NOMO-1 (cell line): ENCODE data around the gene TTLL9.

ENCODE experiments used
- DNase-seq, 2 experiments: peaks; one replicate each; lab custom pipeline; 2025; ENCODE audit not compliant: unreplicated experiment in 2 of 2; lab: John Stamatoyannopoulos, UW

Gene TTLL9

DNA sequence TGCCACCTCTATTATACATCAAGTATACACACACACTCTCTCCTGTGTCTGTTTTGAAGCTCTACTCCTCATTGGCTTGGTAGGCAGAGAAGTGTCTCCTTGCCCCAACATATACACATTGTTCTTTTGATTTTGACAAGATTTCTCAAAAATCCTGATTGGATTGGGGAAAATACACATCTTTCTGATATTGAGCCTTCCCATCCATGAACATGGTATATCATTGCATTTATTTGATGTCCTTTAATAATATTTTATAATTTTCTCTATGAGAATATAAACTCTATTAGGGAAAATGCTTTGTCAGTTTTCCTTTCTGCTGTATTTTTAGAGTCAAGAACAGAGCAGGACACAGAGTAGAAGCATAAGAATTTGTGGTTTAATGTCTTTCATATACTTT, 7.2 kb downstream of the TTLL9 start:
- no peak for DNase-seq

DNA sequence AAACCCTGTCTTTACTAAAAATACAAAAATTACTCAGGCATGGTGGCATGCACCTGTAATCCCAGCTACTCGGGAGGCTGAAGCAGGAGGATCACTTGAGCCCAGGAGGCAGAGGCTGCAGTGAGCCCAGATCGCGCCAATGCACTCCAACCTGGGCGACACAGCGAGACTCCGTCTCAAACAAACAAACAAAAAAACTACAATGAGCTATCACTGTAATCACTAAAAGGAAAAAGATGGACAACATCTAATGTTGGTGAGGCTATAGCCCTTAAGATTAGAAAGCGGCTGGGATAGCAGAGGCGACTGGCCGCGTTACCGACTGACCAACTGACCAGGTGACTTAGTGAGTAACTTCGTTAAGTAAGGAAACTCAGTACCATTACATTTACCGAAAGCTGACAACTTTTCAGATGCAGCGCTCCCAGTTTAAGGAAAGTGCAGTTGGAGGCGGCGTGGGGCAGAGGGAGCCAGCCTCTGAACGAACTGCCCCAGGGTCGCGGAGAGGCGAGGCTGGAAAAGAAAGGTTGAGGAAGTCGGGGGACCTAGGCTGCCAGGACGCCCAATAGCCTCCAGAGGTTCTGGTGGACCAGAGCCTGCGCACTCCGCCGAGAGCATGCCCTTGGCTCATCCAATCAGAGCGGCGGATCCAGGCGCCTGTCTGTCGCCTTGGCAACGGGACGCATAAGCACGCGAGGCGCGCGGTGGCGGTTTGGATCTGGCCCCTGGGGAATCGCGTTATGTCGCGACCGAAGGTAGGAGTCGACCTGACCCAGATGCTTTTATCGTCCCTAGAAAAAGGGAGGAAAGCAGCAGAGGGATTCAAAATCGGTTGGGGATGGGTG, 8.9 kb downstream of the TTLL9 start:
- DNase-seq, result peak; percentile 77 to 87

DNA sequence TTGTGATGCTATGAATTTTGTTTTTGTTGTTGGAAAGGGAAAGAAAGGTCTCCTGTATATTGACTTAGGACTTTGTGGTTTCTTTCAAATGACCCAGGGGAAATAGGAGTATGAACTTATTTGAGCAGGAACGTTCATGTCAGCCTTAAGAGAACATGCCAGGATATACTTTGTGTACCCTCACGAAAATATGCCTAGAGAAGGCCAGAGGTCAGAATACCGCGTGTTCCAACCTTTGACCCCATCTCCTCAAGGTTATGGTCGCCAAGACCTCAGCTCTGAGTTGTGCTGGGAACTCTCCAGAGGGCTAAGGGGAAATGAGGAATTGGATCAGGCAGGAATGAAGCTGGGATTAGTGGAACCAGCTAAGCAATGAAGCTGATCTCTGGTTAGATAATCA, 11.5 kb downstream of the TTLL9 start:
- no peak for DNase-seq

DNA sequence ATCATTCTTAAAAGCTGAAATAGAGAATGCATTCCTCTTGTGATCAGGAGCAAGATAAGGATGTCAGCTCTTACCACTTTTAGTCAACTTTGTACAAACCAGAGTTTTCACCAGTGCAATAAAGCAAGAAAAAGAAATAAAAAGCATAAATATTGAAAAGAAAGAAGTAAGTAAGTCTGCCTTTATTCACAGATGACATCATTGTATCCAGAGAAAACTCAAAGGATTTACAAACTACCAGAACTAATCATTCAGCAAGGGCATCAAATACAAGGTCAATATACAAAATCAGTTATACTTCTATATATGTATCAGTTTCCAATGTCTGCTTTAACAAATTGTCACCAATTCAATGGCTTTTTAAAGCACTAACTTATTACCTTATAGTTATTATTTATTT, 13.4 kb downstream of the TTLL9 start:
- no peak for DNase-seq

DNA sequence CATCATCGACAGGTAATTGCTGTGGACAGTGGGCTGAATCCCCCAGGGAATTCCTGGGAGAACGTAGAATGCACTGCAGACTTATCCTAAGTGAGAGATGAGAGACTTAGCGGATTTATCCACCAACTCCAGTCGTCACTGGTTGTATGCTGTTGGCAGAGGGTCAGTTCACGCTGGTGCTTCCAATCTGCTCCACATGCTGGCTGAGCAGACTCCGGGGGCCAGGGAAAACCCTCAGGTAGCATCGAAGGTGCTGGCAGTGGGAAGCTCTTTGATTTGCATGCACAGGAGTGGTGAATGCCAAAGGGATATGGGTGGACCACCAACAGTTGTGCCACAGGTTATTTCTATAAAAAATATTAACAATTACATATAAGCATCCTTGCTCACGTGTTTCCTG, 20.2 kb downstream of the TTLL9 start:
- no peak for DNase-seq

DNA sequence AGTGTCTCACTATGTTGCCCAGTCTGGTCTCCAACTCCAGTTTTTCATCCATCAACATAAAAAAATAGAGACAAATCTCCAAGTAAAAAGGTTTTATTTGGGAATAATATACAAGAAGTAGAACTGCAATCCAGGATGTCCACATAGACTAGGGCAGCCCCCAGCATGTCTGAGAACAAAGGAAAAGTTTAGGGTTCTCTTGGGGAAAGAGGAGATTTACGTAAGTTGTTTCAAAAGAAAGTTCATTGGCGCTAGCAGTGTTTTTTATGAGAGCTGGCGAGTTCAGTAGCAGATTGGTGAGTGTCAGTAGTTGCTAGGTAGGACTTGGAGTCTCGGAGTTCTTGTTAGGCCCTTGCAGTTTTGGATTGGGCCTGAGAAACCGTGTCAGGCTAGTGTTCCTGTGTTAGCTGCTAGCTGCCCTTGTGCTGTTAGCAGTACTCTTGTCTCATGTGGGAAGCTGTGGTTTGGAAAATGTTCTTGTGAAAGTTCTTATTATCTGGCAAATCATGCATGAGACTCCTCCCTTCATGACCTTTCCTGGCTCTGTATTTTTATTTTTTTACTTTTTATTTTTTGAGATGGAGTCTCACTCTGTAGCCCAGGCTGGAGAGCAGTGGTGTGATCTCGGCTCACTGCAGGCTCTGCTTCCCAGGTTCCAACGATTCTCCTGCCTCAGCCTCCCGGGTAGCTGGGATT, 24.7 kb downstream of the TTLL9 start:
- DNase-seq, result peak; percentile 89 to 91

DNA sequence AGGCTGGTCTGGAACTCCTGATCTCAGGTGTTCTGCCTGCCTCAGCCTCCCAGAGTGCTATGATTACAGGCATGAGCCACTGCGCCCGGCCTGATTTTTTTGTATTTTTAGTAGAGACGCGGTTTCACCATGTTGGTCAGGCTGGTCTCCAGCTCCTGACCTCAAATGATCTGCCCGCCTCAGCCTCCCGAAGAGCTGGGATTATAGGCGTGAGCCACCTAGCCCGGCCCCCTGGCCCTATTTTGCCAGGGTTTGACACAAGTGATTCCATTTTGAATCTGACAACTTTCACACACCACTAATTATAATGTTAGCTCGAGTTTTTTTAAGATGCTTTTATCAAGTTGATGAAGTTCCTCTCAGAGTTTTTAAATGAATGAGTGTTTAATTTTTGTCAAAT, 25.6 kb downstream of the TTLL9 start:
- DNase-seq, result no peak

DNA sequence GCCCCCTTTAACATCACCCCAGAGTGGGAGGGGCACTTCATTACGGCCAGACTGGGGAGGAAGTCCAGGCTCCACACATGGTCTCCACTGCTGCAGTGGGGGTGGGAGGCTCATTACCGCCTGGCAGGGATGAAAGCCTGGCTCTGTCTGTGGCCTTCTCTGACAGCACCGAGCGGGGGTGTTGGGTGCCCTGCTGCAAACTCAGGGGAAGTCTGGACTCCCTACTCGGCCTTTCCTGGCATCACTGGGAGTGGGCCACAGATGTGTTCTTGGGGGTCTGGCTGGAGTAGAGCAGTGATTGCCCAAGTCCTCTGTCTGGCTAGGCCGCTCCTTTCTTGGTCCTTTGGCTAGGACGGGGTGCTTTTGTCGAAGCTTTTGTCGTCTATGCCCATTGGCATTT, 27.1 kb downstream of the TTLL9 start:
- DNase-seq, result no peak

DNA sequence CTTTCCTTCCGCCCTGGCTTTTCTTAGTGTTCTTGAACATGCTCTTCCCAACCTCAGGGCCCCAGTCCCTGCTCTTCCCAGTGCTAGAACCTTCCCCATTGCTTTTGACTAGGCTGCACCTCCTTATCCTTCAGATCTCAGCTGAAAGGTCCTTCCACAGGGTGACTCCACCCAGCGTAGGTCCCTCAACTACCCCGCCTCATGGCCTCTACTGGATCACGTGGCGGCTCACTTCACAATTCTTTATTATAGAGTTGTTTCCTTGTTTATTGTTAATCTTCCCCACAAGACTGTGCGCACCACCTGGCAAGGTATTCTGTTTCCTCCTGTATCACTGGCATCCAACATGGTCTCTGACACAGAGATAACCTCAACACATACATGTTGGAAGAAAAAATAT, 31.2 kb downstream of the TTLL9 start:
- no peak for DNase-seq

DNA sequence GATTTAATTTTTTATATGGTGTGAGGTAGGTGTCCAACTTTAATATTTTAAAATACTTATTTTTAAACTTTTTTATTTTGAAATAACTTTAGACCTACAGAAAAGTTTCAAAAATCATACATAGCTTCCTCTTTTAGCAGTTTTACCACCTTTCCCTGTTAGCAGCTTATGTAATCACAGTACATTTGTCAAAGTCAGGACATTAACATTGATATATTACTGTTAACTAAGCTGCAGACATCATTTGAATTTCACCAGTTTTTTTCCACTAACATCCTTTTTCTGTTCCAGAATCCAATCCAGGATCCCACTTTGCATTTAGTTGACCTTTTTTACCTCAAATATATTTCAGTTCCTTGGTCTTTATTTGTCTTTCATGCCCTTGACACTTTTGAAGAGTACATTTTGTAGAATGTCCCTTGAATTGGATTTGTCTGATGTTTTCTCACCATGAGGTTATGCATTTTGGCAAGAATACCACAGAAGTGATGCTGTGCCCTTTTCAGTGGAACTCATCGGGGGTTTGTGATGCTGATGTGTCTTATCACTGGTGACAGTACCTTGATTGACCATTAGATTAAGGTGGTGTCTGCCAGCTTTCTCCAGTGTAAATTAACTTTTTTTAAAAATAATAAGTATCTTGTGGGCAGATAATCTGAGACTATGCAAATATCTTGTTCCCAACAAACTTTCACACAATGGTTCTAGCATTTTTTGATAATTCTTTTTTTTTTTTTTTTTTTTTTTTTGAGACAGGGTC, 33.4 kb downstream of the TTLL9 start:
- peak; percentile 47 to 86 for DNase-seq

DNA sequence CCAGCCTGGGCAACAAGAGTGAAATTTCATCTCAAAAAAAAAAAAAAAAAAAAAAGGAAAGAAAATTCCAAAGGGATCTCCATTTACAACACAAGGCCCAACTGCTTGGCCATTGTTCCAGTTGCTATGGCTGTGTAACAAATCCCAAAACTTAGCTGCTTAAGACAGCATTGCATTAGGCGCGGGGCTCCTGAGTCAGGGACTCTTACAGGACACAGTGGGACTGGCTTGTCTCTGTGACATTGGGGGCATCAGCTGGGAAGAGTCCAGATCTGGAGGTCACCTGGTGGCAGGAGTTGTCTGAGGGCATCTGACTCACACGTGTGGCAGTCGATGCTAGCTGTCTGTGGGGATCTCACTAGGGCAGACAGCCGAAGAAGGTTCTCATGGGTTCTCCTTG, 35.6 kb downstream of the TTLL9 start:
- no peak for DNase-seq

DNA sequence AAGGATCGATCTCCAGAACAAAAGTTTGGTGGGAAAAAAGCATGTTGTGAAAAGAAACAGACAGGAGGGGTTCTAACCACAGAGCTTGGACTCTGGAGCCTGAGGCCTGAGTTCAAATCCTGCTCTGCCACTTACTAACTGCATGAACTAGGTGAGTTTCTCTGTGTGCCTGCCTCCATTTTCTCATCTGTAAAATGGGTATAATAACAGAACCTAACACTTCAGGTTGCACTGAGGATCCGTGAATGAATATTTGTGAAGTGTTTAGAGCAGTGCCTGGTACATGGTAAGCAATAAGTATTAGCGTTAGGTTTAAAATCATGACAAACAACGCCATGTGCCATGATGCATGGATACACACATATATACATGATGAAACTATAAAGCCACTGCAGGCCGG, 36.6 kb downstream of the TTLL9 start:
- DNase-seq, result no peak

DNA sequence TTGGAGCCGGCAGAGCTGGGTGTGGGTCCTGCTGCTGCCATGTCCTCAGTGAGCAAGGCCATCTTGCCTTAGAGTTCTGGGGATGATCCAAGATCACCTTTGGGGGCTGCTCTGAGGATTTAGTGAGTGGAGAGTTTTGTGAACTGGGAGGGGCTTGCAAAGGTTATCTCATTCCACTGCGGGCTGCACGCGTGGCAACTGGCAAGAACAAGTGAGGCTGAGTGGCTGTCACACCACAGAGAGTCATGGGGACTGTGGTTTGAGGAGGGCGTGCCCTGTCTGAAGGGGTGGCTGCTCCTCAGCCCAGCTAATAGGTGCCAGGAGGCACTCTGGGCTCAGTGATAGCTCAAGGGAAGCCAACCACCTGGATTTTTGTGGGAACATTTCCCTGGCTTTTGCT, 37.6 kb downstream of the TTLL9 start:
- DNase-seq, result no peak

DNA sequence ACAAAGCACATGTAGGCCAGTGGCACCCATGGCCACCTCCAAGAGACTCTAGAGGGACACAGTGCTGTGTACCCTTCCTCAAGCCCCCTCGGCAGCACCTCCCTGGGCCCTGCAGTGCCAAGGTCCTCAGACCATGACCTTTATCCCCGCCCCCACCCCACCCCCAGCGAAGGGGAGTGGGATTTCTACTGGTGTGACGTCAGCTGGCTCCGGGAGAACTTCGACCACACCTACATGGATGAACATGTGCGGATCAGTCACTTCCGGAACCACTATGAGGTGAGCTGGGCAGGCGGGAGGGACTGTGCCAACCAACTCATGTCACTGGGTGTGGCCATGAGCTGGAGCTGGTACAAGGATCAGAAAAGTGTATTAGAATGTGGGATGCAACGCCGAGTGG, 38.0 kb downstream of the TTLL9 start:
- DNase-seq, result no peak

DNA sequence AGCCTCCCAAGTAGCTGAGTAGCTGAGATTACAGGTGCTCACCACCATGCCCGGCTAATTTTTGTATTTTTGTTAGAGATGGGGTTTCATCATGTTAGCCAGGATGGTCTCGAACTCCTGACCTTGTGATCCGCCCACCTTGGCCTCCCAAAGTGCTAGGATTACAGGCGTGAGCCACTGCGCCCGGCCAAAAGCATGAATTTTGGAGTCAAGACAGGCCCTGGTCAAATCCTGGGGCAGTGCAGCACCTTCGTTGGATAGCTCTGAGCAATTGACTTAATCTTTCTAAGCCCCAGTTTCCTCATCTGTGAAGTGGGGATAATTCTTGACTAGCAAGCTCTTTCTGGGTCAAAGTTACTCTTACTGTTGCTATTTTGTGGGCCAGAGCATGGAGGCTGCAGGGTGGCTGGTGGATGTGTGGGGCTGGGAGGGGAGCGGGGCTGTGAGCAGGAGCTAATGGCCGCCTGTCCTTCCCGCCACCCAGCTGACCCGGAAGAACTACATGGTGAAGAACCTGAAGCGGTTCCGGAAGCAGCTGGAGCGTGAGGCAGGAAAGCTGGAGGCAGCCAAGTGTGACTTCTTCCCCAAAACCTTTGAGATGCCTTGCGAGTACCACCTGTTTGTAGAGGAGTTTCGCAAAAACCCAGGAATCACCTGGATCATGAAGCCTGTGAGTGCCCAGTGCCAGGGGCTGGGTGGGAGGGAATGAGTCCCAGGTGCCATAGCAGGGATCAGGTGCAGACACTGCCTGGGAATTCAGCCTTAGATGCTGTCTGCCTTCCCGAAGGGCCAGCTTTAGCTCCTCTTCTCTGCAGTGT, 39.0 kb downstream of the TTLL9 start:
- no peak for DNase-seq

DNA sequence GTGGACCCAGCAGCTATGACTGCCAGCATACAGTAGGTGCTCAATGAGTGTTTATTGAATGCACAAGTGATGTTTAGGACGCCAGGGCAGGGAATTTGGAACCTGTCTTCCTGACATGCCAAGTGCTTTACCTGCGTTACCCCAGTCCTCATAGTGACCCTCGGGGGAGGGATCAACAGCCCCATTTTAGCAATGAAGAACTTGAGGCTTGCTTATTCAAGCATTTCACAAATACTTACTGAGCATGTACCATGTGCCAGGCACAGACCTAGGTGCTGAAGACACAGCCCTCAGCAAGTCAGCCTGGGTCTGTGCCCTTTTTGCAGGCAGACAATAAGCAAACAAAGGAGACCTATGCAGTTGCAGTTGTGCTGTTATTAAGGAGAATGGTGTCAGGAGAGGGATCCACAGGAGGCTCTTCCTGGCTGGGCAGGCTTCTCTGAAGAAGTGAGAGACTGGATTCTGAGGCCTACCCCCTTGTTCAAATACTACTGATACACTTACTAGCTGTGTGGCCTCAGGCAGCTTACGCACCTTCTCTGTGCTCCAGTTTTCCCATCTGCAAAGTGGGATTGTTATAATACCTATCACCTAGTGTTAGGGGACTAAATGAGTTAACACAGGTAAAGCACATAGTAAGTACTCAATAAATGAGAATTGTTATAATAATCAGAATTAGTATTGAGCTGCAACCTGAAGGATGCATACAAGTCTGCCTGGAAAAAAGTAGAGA, 39.8 kb downstream of the TTLL9 start:
- DNase-seq, result no peak

DNA sequence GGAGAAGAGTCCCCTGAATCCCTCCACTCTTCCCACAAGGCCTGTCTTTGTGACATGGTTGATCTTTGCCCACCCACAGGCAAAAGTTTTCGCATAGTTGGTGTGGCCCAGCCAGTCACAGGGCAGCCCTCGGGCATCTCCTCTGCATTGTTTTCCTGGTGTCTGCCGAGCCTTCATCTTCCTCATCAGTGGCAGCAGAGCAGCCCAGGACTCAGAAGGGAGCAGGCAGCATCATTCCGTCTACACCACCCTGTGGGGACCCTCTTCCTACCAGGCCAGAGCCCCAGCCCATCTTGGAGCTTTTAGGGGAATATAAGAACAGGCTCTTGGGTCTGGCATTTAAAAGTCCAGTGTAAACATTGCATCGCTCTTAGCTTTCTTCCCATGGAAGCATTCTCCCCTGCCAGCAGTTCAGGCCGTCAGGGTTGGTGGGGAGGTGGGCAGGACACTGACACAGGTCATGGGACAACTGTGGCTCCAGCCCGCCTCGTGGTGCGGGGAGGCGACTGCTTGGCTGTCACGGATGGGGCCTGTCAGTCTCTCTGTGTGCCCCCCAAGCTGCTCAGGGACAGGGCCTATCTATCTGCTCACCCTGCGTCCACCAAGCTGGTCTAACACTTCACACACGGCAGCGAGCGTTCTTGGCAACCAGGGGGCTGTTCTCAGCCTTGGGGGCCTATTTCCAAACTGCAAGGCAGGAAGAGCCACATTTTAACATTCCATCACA, 43.2 kb downstream of the TTLL9 start:
- no peak for DNase-seq

DNA sequence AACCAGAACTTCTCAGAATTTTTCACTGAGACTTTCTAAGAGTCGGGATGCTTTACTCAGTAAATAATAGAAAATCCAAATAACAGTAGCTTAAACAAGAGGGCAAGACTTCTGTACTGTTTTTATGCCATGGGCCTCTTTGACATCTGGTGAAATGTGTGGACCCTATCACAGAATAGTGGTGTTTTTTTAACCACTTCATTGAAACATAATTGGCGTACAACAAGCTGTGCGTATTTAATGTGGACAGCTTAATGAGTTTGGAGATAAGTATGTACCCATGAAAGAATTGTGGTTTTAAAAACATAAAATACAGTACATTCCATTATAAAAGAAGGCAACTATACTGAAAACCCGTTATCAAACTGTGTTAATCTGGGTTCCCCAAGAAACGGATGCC, 43.7 kb downstream of the TTLL9 start:
- no peak for DNase-seq

DNA sequence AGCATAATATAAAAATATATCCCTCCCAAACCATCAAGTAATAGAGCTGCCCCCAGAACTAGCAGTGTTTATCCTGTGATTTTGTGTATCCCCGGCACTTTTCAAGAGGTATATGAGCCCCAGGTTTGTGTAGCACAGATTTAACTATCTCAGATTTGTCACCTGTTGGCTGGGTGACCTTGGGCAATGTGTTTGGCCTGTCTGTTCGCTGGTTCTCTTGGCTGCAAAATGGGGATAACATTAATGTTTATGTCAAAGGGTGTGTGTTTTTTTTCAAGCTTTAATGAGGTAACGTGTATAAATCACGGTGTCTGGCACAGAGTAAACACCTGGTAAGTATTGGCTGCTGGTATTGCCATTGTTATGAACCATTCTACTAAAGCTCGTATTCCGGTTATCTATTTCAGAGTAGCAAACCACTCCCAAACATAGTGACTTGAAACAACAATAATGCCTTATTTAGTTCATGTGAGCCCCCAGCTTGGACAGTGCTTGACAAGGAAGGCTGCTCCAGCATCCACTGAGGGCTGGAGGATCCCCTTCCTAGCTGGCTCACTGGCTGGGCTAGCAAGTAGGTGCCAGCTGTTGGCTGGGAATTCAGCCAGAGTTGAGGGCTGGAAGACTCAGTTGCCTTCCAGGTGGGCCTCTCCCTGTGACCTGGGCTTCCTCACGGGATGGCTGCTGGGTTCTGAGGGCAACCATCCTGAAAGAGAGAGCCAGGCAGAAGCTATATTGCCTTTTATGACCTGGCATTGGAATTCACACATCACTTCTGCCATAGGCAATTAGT, 45.3 kb downstream of the TTLL9 start:
- no peak for DNase-seq
